Measurements from ENCODE around the gene RUNX3.

Gene RUNX3

GRCh38 chr1:24868016-24868875 lies 61.8 kb downstream of the RUNX3 start:
- no peak for DNase-seq (ENCODE audit: low spot score)
- H3K9me3 Mint-ChIP-seq = no peaks in the 10 kb centered on the region
- peaks cover 7% of the 10 kb centered on the region for H3K4me1 Mint-ChIP-seq (ENCODE audit: low read depth)
- no peak overlapping the region for H3K27ac Mint-ChIP-seq
- H3K4me3 Mint-ChIP-seq = no peak overlapping the region
- no peaks in the 10 kb centered on the region for H3K36me3 Mint-ChIP-seq (ENCODE audit: low read depth)
- H3K27me3 Mint-ChIP-seq (ENCODE audit: low read depth) = peaks cover 19% of the 10 kb centered on the region

- no peak overlapping the region for H3K4me3 Mint-ChIP-seq
- no peaks in the 10 kb centered on the region for H3K36me3 Mint-ChIP-seq (ENCODE audit: low read depth)
- peaks cover 7% of the 10 kb centered on the region for H3K4me1 Mint-ChIP-seq (ENCODE audit: low read depth)
- H3K27me3 Mint-ChIP-seq (ENCODE audit: low read depth) = peaks cover 21% of the 10 kb centered on the region
- no peak overlapping the region for H3K27ac Mint-ChIP-seq
- no peaks in the 10 kb centered on the region for H3K9me3 Mint-ChIP-seq
- no peak for DNase-seq (ENCODE audit: low spot score)
Measured at GRCh38 chr1:24867084-24867870, 62.8 kb downstream of the RUNX3 start.

DNA sequence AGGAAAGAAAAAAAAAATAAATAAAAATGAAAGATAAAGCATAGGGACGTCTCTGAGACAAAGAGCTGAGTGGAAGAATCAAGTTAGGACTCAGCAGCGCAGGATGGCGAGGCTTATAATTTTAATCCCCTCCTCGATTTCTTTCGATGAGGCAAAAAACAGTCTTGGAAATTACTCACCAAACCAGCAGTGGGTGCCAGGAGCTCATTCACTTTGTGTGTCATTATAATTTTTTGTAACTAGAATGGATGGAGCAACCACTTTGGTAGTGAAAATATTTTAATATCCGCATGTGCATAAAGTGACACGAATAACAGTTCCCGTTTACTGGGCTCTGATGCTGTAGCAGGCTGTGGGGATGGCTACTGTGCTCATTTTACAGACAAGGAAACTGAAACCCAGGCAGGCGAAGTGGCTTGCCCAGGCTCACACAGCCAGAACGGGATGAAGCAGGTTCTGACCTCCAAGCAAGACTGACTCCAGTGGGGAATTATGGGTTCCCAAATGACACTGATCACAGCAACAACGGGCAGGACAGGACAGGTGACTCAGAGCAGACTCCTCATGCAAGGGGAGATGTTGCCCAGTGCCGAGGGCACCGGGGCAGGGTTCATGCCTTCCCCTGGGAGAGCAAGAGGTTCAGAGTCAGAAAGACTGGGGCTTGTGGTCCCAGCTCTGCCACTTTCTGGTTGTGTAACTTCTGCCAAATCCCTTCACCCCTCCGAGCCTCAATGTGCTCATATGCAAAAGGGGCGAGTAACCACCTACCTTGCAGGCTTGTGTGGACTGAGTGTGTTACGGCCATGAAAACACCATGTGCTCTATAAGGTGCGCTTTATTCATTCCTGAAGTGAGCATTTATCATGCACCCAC lies 63.6 kb downstream of the RUNX3 start:
- H3K9me3 Mint-ChIP-seq = no peaks in the 10 kb centered on the region
- H3K4me3 Mint-ChIP-seq = no peak overlapping the region
- no peak overlapping the region for H3K27ac Mint-ChIP-seq
- no peak for DNase-seq (ENCODE audit: low spot score)
- H3K4me1 Mint-ChIP-seq (ENCODE audit: low read depth) = peaks cover 7% of the 10 kb centered on the region
- H3K36me3 Mint-ChIP-seq (ENCODE audit: low read depth) = no peaks in the 10 kb centered on the region
- peaks cover 17% of the 10 kb centered on the region for H3K27me3 Mint-ChIP-seq (ENCODE audit: low read depth)

- Mint-ChIP-seq H3K27me3 (ENCODE audit: low read depth) (peaks cover 11% of the 10 kb centered on the region), H3K4me3 (no peak overlapping the region), H3K36me3 (ENCODE audit: low read depth) (no peaks in the 10 kb centered on the region), H3K4me1 (ENCODE audit: low read depth) (peaks cover 2% of the 10 kb centered on the region), H3K27ac (no peak overlapping the region), H3K9me3 (no peaks in the 10 kb centered on the region)
- no peak for DNase-seq (ENCODE audit: low spot score)
Measured at GRCh38 chr1:24865587-24865986, 64.5 kb downstream of the RUNX3 start.

GRCh38 chr1:24865168-24865567 lies 64.9 kb downstream of the RUNX3 start:
- no peak overlapping the region for H3K4me3 Mint-ChIP-seq
- DNase-seq (ENCODE audit: low spot score) = no peak
- H3K36me3 Mint-ChIP-seq (ENCODE audit: low read depth) = no peaks in the 10 kb centered on the region
- no peaks in the 10 kb centered on the region for H3K4me1 Mint-ChIP-seq (ENCODE audit: low read depth)
- H3K27me3 Mint-ChIP-seq (ENCODE audit: low read depth) = peaks cover 11% of the 10 kb centered on the region
- H3K9me3 Mint-ChIP-seq = no peaks in the 10 kb centered on the region
- H3K27ac Mint-ChIP-seq = no peak overlapping the region

GRCh38 chr1:24864370-24864777 lies 65.7 kb downstream of the RUNX3 start:
- no peaks in the 10 kb centered on the region for H3K9me3 Mint-ChIP-seq
- no peak for DNase-seq (ENCODE audit: low spot score)
- H3K4me1 Mint-ChIP-seq (ENCODE audit: low read depth) = no peaks in the 10 kb centered on the region
- peaks cover 9% of the 10 kb centered on the region for H3K27me3 Mint-ChIP-seq (ENCODE audit: low read depth)
- H3K4me3 Mint-ChIP-seq = no peak overlapping the region
- no peaks in the 10 kb centered on the region for H3K36me3 Mint-ChIP-seq (ENCODE audit: low read depth)
- H3K27ac Mint-ChIP-seq = no peak overlapping the region

- Mint-ChIP-seq H3K36me3 (ENCODE audit: low read depth) (no peaks in the 10 kb centered on the region), H3K27me3 (ENCODE audit: low read depth) (peaks cover 9% of the 10 kb centered on the region), H3K9me3 (no peaks in the 10 kb centered on the region), H3K4me3 (no peak overlapping the region), H3K27ac (no peak overlapping the region), H3K4me1 (ENCODE audit: low read depth) (no peaks in the 10 kb centered on the region)
- DNase-seq (ENCODE audit: low spot score) = no peak
Measured at GRCh38 chr1:24862775-24863483, 67.1 kb downstream of the RUNX3 start.

- H3K9me3 Mint-ChIP-seq = no peaks in the 10 kb centered on the region
- peaks cover 9% of the 10 kb centered on the region for H3K27me3 Mint-ChIP-seq (ENCODE audit: low read depth)
- H3K36me3 Mint-ChIP-seq (ENCODE audit: low read depth) = no peaks in the 10 kb centered on the region
- no peak overlapping the region for H3K27ac Mint-ChIP-seq
- no peak overlapping the region for H3K4me3 Mint-ChIP-seq
- H3K4me1 Mint-ChIP-seq (ENCODE audit: low read depth) = no peaks in the 10 kb centered on the region
- DNase-seq (ENCODE audit: low spot score) = no peak
Measured at GRCh38 chr1:24861821-24862727, 68.0 kb downstream of the RUNX3 start.

DNA sequence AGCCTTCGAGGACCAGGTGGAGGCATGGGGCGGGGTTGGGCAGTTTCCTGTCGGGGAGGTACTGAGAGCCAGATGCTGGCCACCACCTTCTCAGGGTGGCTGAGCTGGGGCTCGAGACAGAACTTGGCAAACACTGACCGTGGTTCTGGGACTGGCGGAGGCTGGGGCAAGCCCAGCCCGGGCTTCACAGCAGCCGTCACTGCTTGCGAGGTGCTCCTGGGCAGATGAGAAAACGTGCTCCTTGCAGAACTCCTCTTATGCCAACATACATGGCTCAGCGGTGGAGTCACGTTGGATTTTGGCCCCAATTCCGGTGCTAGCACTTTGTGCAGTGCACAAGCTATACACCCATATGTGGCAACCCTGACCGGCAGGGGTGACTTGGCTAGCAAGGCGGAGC lies 69.2 kb downstream of the RUNX3 start:
- Mint-ChIP-seq H3K9me3 (no peaks in the 10 kb centered on the region), H3K4me3 (no peak overlapping the region), H3K36me3 (ENCODE audit: low read depth) (no peaks in the 10 kb centered on the region), H3K27ac (no peak overlapping the region), H3K27me3 (ENCODE audit: low read depth) (peaks cover 11% of the 10 kb centered on the region), H3K4me1 (ENCODE audit: low read depth) (no peaks in the 10 kb centered on the region)
- no peak for DNase-seq (ENCODE audit: low spot score)

DNA sequence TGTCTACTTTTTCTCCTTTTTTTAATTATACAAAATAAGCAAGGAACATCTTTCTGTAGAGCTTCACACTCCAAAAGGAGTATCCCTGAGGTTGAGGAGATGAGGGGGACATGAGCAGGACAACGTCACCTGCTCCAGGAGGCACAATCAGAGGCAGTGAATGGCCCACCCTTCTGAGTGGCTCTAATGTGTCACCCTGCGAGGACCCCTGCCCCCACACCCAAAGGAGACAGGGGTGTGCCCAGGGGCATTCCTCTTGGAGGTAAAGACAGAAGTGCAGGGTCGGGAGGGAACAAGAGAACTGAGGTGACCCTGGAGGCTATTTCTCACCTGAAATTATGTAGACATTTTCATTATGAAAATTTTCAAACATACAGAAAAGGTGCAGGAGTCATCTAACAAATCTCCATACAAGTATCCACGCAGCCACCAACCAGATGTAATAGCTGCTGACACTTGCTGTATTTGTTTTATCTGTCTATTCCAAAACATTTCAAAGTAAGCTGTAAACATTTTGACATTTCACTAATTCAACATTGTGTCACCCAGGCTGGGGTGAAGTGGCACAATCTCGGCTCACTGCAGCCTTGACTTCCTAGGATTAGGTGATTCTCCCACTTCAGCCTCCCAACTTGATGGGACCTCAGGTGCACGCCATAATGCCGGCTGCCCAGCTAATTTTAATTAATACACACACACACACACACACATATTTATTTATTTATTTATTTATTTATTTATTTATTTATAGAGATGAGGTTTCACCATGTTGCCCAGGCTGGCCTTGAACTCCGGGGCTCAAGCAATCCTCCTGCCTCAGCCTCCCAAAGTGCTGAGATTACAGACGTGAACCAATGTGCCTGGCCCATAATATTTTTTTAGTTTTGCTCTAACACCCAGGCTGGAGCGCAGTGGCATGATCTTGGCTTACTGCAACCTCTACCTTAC lies 70.7 kb downstream of the RUNX3 start:
- Mint-ChIP-seq H3K27ac (no peak overlapping the region), H3K4me3 (no peak overlapping the region), H3K4me1 (ENCODE audit: low read depth) (no peaks in the 10 kb centered on the region), H3K27me3 (ENCODE audit: low read depth) (peaks cover 18% of the 10 kb centered on the region), H3K9me3 (no peaks in the 10 kb centered on the region), H3K36me3 (ENCODE audit: low read depth) (no peaks in the 10 kb centered on the region)
- no peak for DNase-seq (ENCODE audit: low spot score)

DNA sequence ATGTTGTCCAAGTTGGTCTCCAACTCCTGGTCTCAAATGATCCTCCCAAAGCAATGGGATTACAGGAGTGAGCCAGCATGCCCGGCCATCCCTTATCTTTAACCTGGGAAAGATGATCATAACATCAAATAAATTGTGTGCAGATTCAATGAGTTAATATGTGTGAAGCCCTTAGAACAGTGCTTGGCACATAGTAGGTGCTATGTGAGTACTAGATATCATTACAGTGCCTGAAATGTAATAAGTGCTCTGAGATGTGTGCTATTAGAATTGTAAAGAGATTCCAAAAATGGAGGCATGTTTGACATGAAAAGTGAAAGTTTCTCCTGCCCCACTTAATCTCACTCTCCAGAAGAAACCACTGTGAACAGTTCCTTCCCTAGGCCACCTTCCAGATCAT lies 71.8 kb downstream of the RUNX3 start:
- Mint-ChIP-seq H3K27me3 (ENCODE audit: low read depth) (peaks cover 24% of the 10 kb centered on the region), H3K4me3 (no peak overlapping the region), H3K27ac (no peak overlapping the region), H3K36me3 (ENCODE audit: low read depth) (no peaks in the 10 kb centered on the region), H3K9me3 (no peaks in the 10 kb centered on the region), H3K4me1 (ENCODE audit: low read depth) (no peaks in the 10 kb centered on the region)
- DNase-seq (ENCODE audit: low spot score) = no peak

Data from T-helper 2 cell treated with Interferon-gamma antibody and Interleukin-4, amounts not matched to agents 5 μg/mL and 100 μg/mL, for 36 hours (primary cell).